Muscle of leg (tissue), 11 donors: Measurements from ENCODE around the gene NRXN3. TPM values are rescaled to one million over a fixed set of nuclear protein-coding genes. Genes with fewer than 3 reads are reported as not detected.
A peak's percentile ranks its signal among the peaks of the same experiment; 100 is the strongest.

Experiments
- DNase-seq: peaks from one replicate; pipeline ENCODE4 v3.0.0; 2013
- H3K27ac ChIP-seq: one replicate; pipeline ENCODE4 v1.5.1; 2013; ENCODE audit warnings: mild to moderate bottlenecking, low read length, control low read depth
- H3K27me3 ChIP-seq: one replicate; pipeline ENCODE4 v1.6.1; 2013; ENCODE audit warnings: low read length; ENCODE audit not compliant: control insufficient read depth, insufficient read depth
- H3K36me3 ChIP-seq: one replicate; pipeline ENCODE4 v1.6.1; 2013; ENCODE audit warnings: low read length; ENCODE audit not compliant: control insufficient read depth, insufficient read depth
- H3K4me1 ChIP-seq: one replicate; pipeline ENCODE4 v1.6.1; 2013; ENCODE audit warnings: low read length; ENCODE audit not compliant: control insufficient read depth, insufficient read depth
- H3K4me3 ChIP-seq: one replicate; pipeline ENCODE4 v1.5.1; 2013; ENCODE audit warnings: low read length, control low read depth
- H3K9me3 ChIP-seq: replicated peaks from 2 replicates; pipeline ENCODE4 v1.6.1; 2013; ENCODE audit warnings: low read depth, low read length; ENCODE audit not compliant: control insufficient read depth
- WGBS: methylation state at CpG from one replicate; pipeline ENCODE4 v1.1.5; 2013; ENCODE audit warnings: missing lambda C conversion rate; ENCODE audit not compliant: insufficient coverage; 5-methylcytosine and 5-hydroxymethylcytosine counted together
- polyA plus RNA-seq, 8 donors: library from polyadenylated mRNA; unstranded; fragments of 120-200 nt; gene quantifications; one replicate each; pipeline versions ENCODE4 v1.2.1 to v1.2.3, GENCODE V29; 2013; ENCODE audit warnings: inconsistent platforms in 1 of 8, low replicate concordance in 1 of 8; ENCODE audit not compliant: insufficient read length in 8 of 8, insufficient read depth in 1 of 8
- total RNA-seq: library from RNA; stranded (reverse); fragments of 120-200 nt; gene quantifications from one replicate; pipeline ENCODE4 v1.2.4, GENCODE V29; 2013

The NRXN3 gene
- total and polyA plus RNA-seq, 9 donors = 0.49 to 1.9 (median 0.69) TPM

DNA sequence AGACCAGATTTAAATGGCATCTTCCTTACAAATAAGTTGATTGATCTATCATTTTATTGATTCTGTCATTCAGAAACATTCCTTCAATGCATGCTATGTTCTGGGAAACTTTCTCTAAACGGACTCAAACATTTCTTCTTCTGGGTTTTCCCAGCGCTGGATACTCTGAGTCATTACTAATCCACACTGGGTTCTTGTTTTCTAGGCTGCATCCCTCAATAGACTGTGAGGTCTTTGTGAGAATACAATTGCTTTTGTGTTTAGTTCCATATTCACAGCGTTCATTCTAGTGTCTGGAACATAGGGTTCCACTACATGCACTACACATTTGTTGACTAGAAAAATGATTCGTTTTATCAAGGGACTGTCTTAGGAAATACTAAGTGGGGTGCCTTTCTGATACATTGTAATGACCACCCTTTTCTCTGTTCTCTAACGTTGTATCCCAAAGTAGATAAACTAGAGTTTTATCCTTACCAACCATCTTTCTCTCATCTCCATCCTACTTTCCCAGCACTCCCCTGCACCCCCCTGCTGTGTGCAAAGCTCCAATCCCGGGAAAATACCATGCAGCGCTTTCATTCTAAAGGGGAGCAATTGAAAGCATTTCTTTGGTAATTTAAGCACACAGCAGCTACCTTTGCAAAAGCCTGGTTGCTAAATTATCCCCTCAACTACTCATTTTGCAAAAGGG lies 1162.5 kb downstream of the NRXN3 start:
- Histone ChIP-seq H3K4me1 (no peaks in the 10 kb centered on the region), H3K27me3 (no peaks in the 10 kb centered on the region), H3K36me3 (no peaks in the 10 kb centered on the region), H3K27ac (no peak overlapping the region), H3K4me3 (no peak overlapping the region), H3K9me3 (no peaks in the 10 kb centered on the region)
- DNase-seq = no peak
- WGBS = 23% methylated on average over 2 of the region's 7 CpGs

DNA sequence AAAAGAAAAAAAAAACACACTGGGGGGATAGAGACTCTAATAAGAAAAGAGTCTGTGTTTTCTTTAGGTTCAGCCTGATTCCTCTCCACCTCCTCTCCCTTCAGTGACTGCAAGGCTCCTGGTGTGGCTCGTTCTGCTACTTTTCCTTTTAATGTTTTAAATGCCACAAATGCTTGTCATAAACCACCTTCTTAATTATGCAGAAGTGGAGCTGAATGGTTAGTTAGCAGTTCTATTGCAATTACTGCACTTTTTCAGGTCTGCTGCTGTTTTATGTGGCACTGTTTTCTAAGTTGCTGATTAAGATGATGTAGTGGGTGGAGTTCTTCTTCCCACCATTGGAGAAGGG lies 1163.0 kb downstream of the NRXN3 start:
- Histone ChIP-seq H3K4me1 (no peaks in the 10 kb centered on the region), H3K9me3 (no peaks in the 10 kb centered on the region), H3K27me3 (no peaks in the 10 kb centered on the region), H3K36me3 (no peaks in the 10 kb centered on the region), H3K4me3 (no peak overlapping the region), H3K27ac (no peak overlapping the region)
- no peak for DNase-seq
- no CpG with 5 or more reads among the region's 1 CpG for WGBS

DNA sequence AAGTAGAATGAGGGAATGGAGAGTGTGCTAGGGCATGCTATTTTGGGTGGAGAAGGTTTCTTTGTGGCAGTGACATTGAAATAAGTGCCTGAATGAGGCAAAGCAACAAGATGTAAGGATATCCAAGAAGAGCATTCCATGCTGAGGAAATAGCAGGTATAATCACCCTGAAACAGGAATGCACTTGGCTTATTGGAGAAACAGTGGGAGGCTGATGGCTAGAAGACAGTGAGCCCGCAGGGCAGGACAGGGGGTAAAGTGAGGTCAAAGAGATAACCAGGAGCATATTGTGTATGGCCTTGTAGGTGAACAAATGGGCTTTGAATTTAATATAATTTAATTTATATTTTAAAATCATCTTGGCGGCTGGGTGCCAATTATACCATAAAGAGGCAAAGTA lies 1164.1 kb downstream of the NRXN3 start:
- H3K36me3 ChIP-seq = no peaks in the 10 kb centered on the region
- 60% methylated on average over 1 of the region's 2 CpGs for WGBS
- H3K27ac ChIP-seq = no peak overlapping the region
- no peaks in the 10 kb centered on the region for H3K27me3 ChIP-seq
- no peak overlapping the region for H3K4me3 ChIP-seq
- no peaks in the 10 kb centered on the region for H3K9me3 ChIP-seq
- no peaks in the 10 kb centered on the region for H3K4me1 ChIP-seq
- no peak for DNase-seq

- no CpG with 5 or more reads among the region's 3 CpGs for WGBS
- no peaks in the 10 kb centered on the region for H3K4me1 ChIP-seq
- no peaks in the 10 kb centered on the region for H3K36me3 ChIP-seq
- H3K4me3 ChIP-seq = no peak overlapping the region
- H3K27ac ChIP-seq = no peak overlapping the region
- no peaks in the 10 kb centered on the region for H3K27me3 ChIP-seq
- no peaks in the 10 kb centered on the region for H3K9me3 ChIP-seq
- no peak for DNase-seq
Measured at GRCh38 chr14:79337761-79338160, 1167.6 kb downstream of the NRXN3 start.

DNA sequence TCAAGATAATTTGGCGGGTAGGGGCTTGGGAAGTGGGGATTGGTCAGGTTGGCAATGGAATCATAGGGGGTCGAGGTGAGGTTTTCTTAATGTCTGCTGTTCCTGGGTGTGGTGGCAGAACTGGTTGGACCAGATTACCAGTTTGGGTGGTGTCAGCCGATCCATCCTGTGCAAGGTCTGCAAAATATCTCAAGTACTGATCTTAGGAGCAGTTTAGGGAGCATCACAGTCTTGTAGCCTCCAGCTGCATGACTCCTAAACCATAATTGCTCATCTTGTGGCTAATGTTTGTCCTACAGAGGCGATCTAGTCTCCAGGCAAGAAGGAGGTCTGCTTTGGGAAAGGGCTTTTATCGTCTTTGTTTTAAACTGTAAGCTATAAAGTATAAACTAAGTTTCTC lies 1172.8 kb downstream of the NRXN3 start:
- Histone ChIP-seq H3K9me3 (no peaks in the 10 kb centered on the region), H3K4me1 (no peaks in the 10 kb centered on the region), H3K27ac (no peak overlapping the region), H3K36me3 (no peaks in the 10 kb centered on the region), H3K4me3 (no peak overlapping the region), H3K27me3 (no peaks in the 10 kb centered on the region)
- WGBS = 70% methylated on average over 2 of the region's 5 CpGs
- no peak for DNase-seq

- WGBS = no CpG with 5 or more reads among the region's 3 CpGs
Measured at GRCh38 chr14:79351011-79351410, 1180.8 kb downstream of the NRXN3 start.

DNA sequence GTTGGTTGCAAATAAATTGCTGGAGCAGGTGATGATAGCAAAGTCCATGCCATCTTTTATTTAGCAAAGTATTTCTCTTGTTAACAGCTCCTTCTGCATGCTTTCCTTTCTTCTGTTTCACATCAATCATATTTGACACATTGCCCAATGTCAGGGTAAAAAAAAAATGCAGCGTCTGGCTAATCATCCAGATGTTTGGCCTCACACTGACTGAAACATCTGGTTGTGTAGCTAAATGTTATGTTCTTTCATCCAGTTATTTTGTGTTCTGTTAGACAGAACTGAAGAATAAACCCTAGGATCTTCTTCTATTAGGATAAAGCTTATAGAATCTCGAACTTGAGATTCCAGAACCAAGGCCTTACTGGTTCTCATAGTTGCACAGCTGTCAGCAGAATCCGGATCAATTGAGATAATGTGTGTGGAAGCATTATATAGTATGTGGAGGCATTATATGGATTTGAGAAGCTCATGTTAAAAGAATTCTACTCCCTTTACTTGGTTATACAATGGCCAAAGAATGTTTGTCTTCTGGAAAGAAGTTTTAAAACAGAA lies 1182.0 kb downstream of the NRXN3 start:
- H3K4me3 ChIP-seq = no peak overlapping the region
- H3K4me1 ChIP-seq = no peaks in the 10 kb centered on the region
- no peaks in the 10 kb centered on the region for H3K36me3 ChIP-seq
- no peaks in the 10 kb centered on the region for H3K9me3 ChIP-seq
- H3K27me3 ChIP-seq = no peaks in the 10 kb centered on the region
- WGBS = no CpG with 5 or more reads among the region's 3 CpGs
- peak; percentile 62 for DNase-seq
- H3K27ac ChIP-seq = no peak overlapping the region

More at GRCh38 chr14:79351011-79351410, 1180.8 kb downstream of the NRXN3 start:
- Histone ChIP-seq H3K4me1 (no peaks in the 10 kb centered on the region), H3K36me3 (no peaks in the 10 kb centered on the region), H3K27me3 (no peaks in the 10 kb centered on the region), H3K27ac (no peak overlapping the region), H3K4me3 (no peak overlapping the region), H3K9me3 (no peaks in the 10 kb centered on the region)
- peak; percentile 13 for DNase-seq

- H3K4me1 ChIP-seq = no peaks in the 10 kb centered on the region
- WGBS = no CpG with 5 or more reads among the region's 1 CpG
- H3K4me3 ChIP-seq = no peak overlapping the region
- H3K9me3 ChIP-seq = no peaks in the 10 kb centered on the region
- H3K27me3 ChIP-seq = no peaks in the 10 kb centered on the region
- no peaks in the 10 kb centered on the region for H3K36me3 ChIP-seq
- H3K27ac ChIP-seq = no peak overlapping the region
- no peak for DNase-seq
Measured at GRCh38 chr14:79354336-79354735, 1184.2 kb downstream of the NRXN3 start.

DNA sequence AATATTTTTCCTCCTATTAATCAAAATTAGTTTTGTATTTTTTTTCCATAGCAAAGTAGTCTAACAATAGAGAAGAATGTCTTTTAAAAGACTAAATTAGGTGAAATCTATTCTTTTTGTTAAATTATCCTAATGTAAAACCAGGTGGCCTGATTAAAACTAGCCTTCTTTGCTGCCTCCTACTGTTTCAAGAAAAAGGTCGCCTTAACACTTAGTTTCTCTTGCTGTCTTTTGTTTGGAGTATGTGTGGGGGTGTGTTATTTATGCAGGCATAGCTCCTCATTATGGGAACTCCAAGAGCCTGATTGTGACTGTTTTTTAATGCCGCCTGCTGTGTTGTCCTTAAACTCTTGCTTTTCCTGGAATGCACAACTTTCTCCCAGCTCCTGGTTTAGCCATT lies 1185.9 kb downstream of the NRXN3 start:
- Histone ChIP-seq H3K27ac (no peak overlapping the region), H3K36me3 (no peaks in the 10 kb centered on the region), H3K27me3 (no peaks in the 10 kb centered on the region), H3K4me3 (no peak overlapping the region), H3K4me1 (no peaks in the 10 kb centered on the region), H3K9me3 (no peaks in the 10 kb centered on the region)
- DNase-seq = no peak
- 100% methylated on average over 1 of the region's 2 CpGs for WGBS

GRCh38 chr14:79357307-79357706 lies 1187.1 kb downstream of the NRXN3 start:
- no peak overlapping the region for H3K4me3 ChIP-seq
- no peaks in the 10 kb centered on the region for H3K9me3 ChIP-seq
- H3K27ac ChIP-seq = no peak overlapping the region
- 58% methylated on average over 2 of the region's 2 CpGs for WGBS
- H3K27me3 ChIP-seq = no peaks in the 10 kb centered on the region
- DNase-seq = no peak
- H3K36me3 ChIP-seq = no peaks in the 10 kb centered on the region
- H3K4me1 ChIP-seq = no peaks in the 10 kb centered on the region

DNA sequence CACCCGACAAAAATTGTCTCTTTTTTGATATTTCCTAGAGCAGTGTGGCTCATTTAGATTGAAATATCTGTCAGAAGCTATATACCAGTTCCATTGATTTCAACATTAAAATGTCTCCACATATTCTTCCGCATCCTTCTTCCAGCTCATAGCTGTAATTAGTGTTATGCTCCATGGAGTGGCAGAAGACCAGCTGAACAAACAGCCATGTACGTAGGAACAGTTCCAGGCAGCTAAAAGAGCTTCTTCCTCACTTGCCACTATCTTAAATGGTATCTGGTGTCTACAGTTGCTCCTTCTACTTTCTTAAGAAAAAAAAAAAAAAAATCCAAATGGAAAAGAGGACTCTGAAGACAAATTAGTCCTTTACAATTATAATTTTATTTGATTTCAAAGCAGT lies 1193.1 kb downstream of the NRXN3 start:
- no CpG with 5 or more reads among the region's 3 CpGs for WGBS
- Histone ChIP-seq H3K4me1 (no peaks in the 10 kb centered on the region), H3K9me3 (no peaks in the 10 kb centered on the region), H3K27ac (no peak overlapping the region), H3K27me3 (no peaks in the 10 kb centered on the region), H3K36me3 (no peaks in the 10 kb centered on the region), H3K4me3 (no peak overlapping the region)
- DNase-seq = no peak
